ENCODE data around the gene HEMGN.
A peak's percentile ranks its signal among the peaks of the same experiment; 100 is the strongest.

The HEMGN gene

DNA sequence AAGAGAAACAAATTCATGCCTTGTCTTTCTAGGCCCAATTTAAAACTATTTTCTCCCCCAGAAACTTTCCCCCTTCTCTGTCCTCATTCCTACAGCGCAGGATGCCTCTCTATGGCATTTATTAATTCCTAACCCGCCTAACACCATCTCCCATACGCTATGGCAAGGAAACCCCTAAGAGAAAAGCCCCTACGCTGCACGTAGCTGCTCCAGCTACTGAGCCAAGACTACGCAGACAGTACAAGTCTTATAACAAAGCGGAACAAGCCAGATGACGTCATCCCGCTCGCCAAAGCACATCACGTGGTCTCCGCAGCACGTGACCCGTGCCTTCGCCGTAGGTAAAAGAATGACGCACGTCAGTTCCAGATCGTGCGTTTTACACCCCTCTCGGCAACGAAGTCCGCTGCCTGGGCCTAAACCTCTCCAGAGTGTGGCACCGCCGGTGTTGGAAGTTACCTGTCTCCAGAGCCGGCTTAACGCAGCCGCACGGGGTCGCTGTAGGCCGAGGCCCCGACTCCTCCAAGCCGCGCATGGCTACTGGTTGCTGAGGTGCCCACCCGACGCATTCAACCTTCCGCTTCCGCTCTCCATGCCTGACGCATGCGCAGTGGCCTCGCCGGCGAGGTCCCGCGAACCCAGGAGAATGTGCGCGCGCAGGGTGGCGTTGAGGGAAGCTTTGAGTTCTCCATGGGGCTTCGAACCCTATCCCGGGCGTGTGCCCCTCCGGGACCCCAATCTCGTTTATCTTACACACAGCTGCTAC, 15.8 kb downstream of the HEMGN start, which contains the start of gene TRMO:
Gene TRMO, minus strand, starts transcription at position 542 of the 766 bp plus-strand sequence. Its CDS starts 7 bp downstream, at position 535.
- H3K4me3 ChIP-seq (ENCODE audit: low read depth, low read length): peak within 1 kb of the TSS; percentile 88
- no peaks in the 10 kb centered on the region for H3K36me3 ChIP-seq (ENCODE audit: control insufficient read depth, insufficient read depth, low read length)
- no peaks in the 10 kb centered on the region for H3K9me3 ChIP-seq (ENCODE audit: control insufficient read depth, insufficient read depth, low read length)
- H3K4me1 ChIP-seq (ENCODE audit: control insufficient read depth, insufficient read depth, low read length): no peaks in the 10 kb centered on the region
- H3K27me3 ChIP-seq (ENCODE audit: control insufficient read depth, insufficient read depth, low read length): peaks cover 13% of the 10 kb centered on the region
- H3K9ac ChIP-seq (ENCODE audit: low read depth, low read length): peak within 1 kb of the TSS; percentile 82

DNA sequence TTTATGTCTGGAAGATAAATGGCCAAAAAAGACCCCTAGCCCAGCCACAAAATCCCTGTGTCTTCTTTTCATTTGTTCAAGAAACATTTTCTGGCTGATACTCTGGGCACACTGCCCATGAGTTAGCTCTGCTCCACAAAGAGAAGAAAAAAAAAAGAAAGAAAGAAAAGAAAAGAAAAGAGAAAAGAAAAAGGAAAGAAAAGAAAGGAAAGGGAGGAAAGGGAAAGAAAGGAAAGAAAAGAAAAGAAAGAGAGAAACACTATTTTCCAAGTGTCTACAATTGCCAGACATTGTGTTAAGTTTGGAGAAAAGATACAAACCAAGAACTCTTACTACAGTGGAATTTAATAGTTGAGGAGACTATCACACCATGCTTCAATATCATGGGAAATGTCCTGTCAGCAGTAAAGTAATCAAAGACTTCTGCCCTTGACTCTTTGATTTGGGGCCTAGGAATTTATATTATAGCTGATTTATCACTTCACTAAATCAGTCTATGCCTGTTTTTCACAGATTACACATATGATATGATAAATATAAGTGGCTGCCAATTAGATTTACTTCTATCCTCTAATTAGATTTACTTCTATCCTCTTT, 18.7 kb downstream of the HEMGN start:
- Histone ChIP-seq H3K36me3 (ENCODE audit: control insufficient read depth, insufficient read depth, low read length) (no peaks in the 10 kb centered on the region), H3K4me1 (ENCODE audit: control insufficient read depth, insufficient read depth, low read length) (no peaks in the 10 kb centered on the region)

DNA sequence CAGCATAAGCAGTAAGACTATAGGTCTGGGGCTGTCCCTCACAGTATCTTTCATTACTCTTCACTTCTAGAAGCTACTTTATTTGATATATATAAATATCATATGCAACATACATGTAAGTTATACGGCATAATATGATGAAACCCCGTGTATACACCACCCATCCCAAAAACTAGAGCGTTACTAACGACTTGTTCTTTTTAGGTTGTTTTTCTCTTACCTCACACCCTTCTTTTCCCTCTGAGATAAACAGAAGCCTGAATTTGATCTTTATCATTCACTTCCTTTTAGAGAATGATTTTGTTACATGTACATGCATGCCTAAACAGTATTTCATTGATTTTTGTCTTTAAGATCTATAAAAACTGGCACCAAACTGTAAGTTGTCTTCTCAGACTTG, 19.4 kb downstream of the HEMGN start:
- Histone ChIP-seq H3K27me3 (ENCODE audit: control insufficient read depth, insufficient read depth, low read length) (no peaks in the 10 kb centered on the region), H3K9me3 (ENCODE audit: control insufficient read depth, insufficient read depth, low read length) (no peaks in the 10 kb centered on the region), H3K9ac (ENCODE audit: low read depth, low read length) (no peak overlapping the region), H3K36me3 (ENCODE audit: control insufficient read depth, insufficient read depth, low read length) (no peaks in the 10 kb centered on the region), H3K4me1 (ENCODE audit: control insufficient read depth, insufficient read depth, low read length) (no peaks in the 10 kb centered on the region), H3K4me3 (ENCODE audit: low read depth, low read length) (no peak overlapping the region)

More for the DNA sequence above, 18.7 kb downstream of the HEMGN start:
- H3K9me3 ChIP-seq (ENCODE audit: control insufficient read depth, insufficient read depth, low read length): no peaks in the 10 kb centered on the region
- no peak overlapping the region for H3K9ac ChIP-seq (ENCODE audit: low read depth, low read length)
- no peak overlapping the region for H3K4me3 ChIP-seq (ENCODE audit: low read depth, low read length)
- H3K27me3 ChIP-seq (ENCODE audit: control insufficient read depth, insufficient read depth, low read length): peaks cover 2% of the 10 kb centered on the region

DNA sequence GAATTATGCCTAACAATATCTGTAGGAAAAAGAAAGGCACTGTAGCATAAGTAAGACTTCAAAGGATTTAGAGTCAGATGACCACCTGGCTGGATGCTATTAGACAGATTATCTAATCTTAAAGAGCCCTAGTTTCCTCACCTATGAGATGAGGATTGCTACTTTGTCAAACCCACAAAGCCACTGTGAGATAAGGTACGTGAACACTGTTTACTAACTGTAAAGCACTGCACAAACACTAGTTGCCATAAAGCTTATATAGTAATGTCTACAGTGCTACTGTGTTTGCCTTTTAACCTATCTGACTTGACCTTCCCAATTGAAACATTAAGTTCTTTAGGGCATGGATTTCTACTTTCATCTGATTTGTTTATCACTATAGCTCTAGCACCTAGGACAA, 26.0 kb downstream of the HEMGN start:
- Histone ChIP-seq H3K27me3 (ENCODE audit: control insufficient read depth, insufficient read depth, low read length) (no peaks in the 10 kb centered on the region), H3K4me1 (ENCODE audit: control insufficient read depth, insufficient read depth, low read length) (no peaks in the 10 kb centered on the region), H3K4me3 (ENCODE audit: low read depth, low read length) (no peak overlapping the region), H3K9me3 (ENCODE audit: control insufficient read depth, insufficient read depth, low read length) (no peaks in the 10 kb centered on the region), H3K9ac (ENCODE audit: low read depth, low read length) (no peak overlapping the region), H3K36me3 (ENCODE audit: control insufficient read depth, insufficient read depth, low read length) (no peaks in the 10 kb centered on the region)

DNA sequence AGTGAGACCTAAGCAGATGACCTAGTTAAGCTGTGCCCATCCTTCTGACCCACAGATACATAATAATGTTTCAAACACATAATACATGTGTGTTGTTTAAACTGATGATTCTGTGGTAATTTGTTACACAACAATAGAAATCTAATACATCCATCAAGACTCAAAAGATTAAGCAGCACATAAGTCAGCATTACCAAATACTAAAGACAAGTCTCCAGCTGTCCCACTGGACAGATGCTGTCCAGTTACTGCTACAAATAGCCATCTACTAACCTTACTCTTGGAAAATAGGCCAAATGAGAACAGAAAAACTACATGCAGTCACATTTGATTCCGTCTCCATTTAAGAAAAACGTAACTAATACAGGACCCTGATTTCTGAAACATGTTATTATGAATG, 26.4 kb downstream of the HEMGN start:
- Histone ChIP-seq H3K27me3 (ENCODE audit: control insufficient read depth, insufficient read depth, low read length) (no peaks in the 10 kb centered on the region), H3K4me1 (ENCODE audit: control insufficient read depth, insufficient read depth, low read length) (no peaks in the 10 kb centered on the region), H3K4me3 (ENCODE audit: low read depth, low read length) (no peak overlapping the region), H3K9me3 (ENCODE audit: control insufficient read depth, insufficient read depth, low read length) (no peaks in the 10 kb centered on the region), H3K9ac (ENCODE audit: low read depth, low read length) (no peak overlapping the region), H3K36me3 (ENCODE audit: control insufficient read depth, insufficient read depth, low read length) (no peaks in the 10 kb centered on the region)

DNA sequence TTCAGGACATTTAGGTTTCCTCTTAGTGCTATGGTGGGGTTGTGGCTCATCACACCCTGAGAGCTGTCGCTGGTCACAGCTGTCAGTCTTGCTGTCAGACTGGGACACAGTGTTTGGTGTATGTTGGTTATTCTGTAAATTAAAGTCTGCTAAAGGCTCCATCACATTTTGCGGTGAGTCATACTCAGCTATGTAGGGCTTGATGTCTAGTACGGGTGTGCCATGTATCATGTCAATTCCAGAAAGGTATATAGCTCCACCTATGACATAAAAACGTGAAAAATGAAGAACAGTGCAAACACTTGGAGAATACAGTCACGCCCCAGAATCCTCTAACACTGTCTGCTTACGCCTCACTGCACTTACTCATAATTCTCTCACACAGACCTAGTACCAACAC, 27.6 kb downstream of the HEMGN start:
- Histone ChIP-seq H3K9ac (ENCODE audit: low read depth, low read length) (no peak overlapping the region), H3K4me3 (ENCODE audit: low read depth, low read length) (no peak overlapping the region), H3K4me1 (ENCODE audit: control insufficient read depth, insufficient read depth, low read length) (no peaks in the 10 kb centered on the region), H3K27me3 (ENCODE audit: control insufficient read depth, insufficient read depth, low read length) (no peaks in the 10 kb centered on the region), H3K36me3 (ENCODE audit: control insufficient read depth, insufficient read depth, low read length) (no peaks in the 10 kb centered on the region), H3K9me3 (ENCODE audit: control insufficient read depth, insufficient read depth, low read length) (no peaks in the 10 kb centered on the region)

DNA sequence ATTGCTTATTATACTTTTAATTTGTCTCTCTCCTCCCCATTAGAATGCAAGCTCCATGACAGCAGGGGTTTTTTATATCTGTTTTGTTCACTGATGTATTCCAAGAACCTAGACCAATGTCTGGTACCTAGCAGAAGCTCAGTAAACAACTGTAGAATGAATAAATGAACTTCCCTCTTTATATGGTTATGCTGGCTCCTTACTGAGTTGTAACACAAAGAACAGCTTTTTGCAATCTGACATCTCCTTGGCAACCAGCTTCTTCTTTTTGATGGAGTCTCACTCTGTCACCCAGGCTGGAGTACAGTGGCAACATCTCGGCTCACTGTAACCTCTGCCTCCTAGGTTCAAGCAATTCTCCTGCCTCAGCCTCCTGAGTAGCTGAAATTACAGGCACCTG, 29.3 kb downstream of the HEMGN start:
- H3K27me3 ChIP-seq (ENCODE audit: control insufficient read depth, insufficient read depth, low read length): no peaks in the 10 kb centered on the region
- no peaks in the 10 kb centered on the region for H3K4me1 ChIP-seq (ENCODE audit: control insufficient read depth, insufficient read depth, low read length)
- no peaks in the 10 kb centered on the region for H3K36me3 ChIP-seq (ENCODE audit: control insufficient read depth, insufficient read depth, low read length)
- no peak overlapping the region for H3K4me3 ChIP-seq (ENCODE audit: low read depth, low read length)
- no peak overlapping the region for H3K9ac ChIP-seq (ENCODE audit: low read depth, low read length)
- no peaks in the 10 kb centered on the region for H3K9me3 ChIP-seq (ENCODE audit: control insufficient read depth, insufficient read depth, low read length)

DNA sequence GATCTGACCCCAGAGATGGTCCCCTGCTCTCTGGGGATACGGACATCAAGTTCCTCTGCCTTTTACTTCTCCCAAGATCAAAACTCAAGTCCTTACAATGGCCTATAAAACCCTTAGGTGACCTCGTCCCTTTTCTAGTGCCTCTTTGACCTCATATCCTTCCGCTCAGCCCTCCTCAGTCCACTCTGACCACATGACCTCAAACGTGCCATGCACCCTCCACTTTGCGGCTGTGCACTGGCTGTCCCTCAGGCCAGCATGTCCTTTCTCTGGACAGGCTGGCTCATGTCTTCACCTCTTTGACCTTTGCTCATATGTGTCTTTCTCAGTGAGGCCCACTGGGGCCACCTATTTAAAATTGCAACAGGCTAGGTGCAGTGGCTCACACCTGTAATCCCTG, 30.3 kb downstream of the HEMGN start:
- no peak overlapping the region for H3K9ac ChIP-seq (ENCODE audit: low read depth, low read length)
- no peaks in the 10 kb centered on the region for H3K4me1 ChIP-seq (ENCODE audit: control insufficient read depth, insufficient read depth, low read length)
- H3K9me3 ChIP-seq (ENCODE audit: control insufficient read depth, insufficient read depth, low read length): no peaks in the 10 kb centered on the region
- no peaks in the 10 kb centered on the region for H3K27me3 ChIP-seq (ENCODE audit: control insufficient read depth, insufficient read depth, low read length)
- H3K36me3 ChIP-seq (ENCODE audit: control insufficient read depth, insufficient read depth, low read length): no peaks in the 10 kb centered on the region
- H3K4me3 ChIP-seq (ENCODE audit: low read depth, low read length): no peak overlapping the region

DNA sequence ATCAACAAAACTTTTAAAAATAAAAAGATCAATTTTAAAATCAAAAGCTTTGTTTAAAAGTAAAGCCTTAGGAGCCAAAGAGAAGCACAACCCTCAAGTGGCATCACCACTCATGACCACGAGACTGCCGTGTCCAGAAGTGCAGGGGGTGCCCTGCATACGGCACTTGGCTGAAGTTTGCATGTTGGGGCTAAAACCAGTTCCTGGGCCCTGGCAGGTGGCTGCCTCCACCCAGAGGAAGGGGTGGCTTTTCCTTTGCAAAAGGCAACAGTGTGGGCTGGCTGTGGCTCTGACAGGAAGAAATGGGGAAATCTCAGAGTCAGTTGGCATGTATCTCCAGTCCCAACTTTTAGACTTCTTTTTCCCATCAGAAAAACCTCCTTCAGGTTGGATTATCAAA, 30.9 kb downstream of the HEMGN start:
- Histone ChIP-seq H3K4me1 (ENCODE audit: control insufficient read depth, insufficient read depth, low read length) (no peaks in the 10 kb centered on the region), H3K4me3 (ENCODE audit: low read depth, low read length) (no peak overlapping the region), H3K9ac (ENCODE audit: low read depth, low read length) (no peak overlapping the region), H3K27me3 (ENCODE audit: control insufficient read depth, insufficient read depth, low read length) (no peaks in the 10 kb centered on the region), H3K36me3 (ENCODE audit: control insufficient read depth, insufficient read depth, low read length) (no peaks in the 10 kb centered on the region), H3K9me3 (ENCODE audit: control insufficient read depth, insufficient read depth, low read length) (no peaks in the 10 kb centered on the region)

DNA sequence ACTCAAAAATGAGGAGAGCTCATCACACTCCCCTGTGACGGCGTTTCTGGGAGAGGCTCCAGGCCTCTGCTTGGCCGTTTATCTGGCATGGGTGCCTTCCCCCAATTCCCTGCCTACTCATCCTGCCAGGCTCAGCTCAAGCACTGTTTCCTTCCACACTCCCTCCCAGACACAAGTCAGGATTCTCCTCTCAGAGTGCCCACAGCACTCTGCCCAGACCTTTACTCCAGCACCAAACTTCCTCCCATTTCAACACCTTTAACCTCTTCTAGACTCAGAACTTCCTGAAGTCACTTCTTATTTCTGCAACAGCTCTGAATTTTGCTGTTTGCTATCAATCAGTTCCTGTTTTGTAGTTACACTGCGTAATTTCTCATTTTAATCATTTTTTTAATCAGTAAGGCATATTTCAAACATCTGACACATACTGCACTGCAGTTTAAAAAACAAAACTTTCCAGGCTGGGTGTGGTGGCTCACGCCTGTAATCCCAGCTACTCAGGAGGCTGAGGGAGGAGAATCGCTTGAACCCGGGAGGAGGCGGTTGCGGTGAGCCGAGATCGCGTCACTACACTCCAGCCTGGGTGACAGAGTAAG, 31.6 kb downstream of the HEMGN start:
- Histone ChIP-seq H3K4me1 (ENCODE audit: control insufficient read depth, insufficient read depth, low read length) (no peaks in the 10 kb centered on the region), H3K36me3 (ENCODE audit: control insufficient read depth, insufficient read depth, low read length) (no peaks in the 10 kb centered on the region), H3K27me3 (ENCODE audit: control insufficient read depth, insufficient read depth, low read length) (no peaks in the 10 kb centered on the region), H3K9ac (ENCODE audit: low read depth, low read length) (no peak overlapping the region), H3K9me3 (ENCODE audit: control insufficient read depth, insufficient read depth, low read length) (no peaks in the 10 kb centered on the region), H3K4me3 (ENCODE audit: low read depth, low read length) (no peak overlapping the region)

DNA sequence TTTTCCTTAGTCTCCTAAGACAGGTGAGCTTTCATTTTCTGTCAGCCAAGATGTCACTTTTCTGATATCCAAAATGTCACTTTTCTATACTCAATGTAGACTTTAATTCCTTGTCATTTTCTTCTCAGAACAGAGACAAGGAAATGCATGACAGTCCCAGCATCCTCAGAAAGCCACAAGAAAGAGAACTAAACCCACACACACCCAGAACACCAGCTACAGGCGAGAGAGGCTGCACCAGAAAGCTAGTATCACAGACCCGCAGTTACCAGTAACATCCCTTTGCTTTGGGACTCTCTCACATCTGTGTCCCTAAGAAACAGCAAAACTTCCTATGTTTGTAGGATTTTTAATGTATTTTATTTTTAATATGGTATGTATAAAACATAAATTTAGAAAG, 32.7 kb downstream of the HEMGN start:
- H3K4me3 ChIP-seq (ENCODE audit: low read depth, low read length): no peak overlapping the region
- no peaks in the 10 kb centered on the region for H3K4me1 ChIP-seq (ENCODE audit: control insufficient read depth, insufficient read depth, low read length)
- H3K36me3 ChIP-seq (ENCODE audit: control insufficient read depth, insufficient read depth, low read length): no peaks in the 10 kb centered on the region
- H3K9me3 ChIP-seq (ENCODE audit: control insufficient read depth, insufficient read depth, low read length): no peaks in the 10 kb centered on the region
- no peak overlapping the region for H3K9ac ChIP-seq (ENCODE audit: low read depth, low read length)
- no peaks in the 10 kb centered on the region for H3K27me3 ChIP-seq (ENCODE audit: control insufficient read depth, insufficient read depth, low read length)

DNA sequence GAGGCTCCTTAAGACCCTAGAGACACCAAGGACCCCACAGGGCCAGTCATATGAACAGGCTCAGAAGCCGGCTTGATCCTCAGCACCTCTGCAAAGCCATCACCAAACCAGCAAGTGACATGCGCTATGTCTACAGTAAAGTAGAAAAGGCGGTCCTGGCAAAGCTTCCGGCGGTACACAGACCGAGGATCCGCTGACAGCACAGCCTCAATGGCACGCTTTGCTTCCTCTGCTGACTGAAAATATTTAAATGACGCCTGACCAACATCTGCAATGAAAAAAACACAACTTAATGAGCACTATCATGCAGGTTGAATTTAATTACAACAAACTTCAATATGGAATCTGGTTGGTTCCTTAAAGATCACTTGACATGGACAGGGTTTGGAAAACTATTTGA, 33.2 kb downstream of the HEMGN start:
- no peak overlapping the region for H3K4me3 ChIP-seq (ENCODE audit: low read depth, low read length)
- H3K4me1 ChIP-seq (ENCODE audit: control insufficient read depth, insufficient read depth, low read length): no peaks in the 10 kb centered on the region
- no peaks in the 10 kb centered on the region for H3K27me3 ChIP-seq (ENCODE audit: control insufficient read depth, insufficient read depth, low read length)
- no peaks in the 10 kb centered on the region for H3K9me3 ChIP-seq (ENCODE audit: control insufficient read depth, insufficient read depth, low read length)
- H3K9ac ChIP-seq (ENCODE audit: low read depth, low read length): no peak overlapping the region
- no peaks in the 10 kb centered on the region for H3K36me3 ChIP-seq (ENCODE audit: control insufficient read depth, insufficient read depth, low read length)
